Trophoblast cell (in vitro differentiated cells and primary cell): Measurements from ENCODE around the gene BRSK2.

ENCODE experiments used
- DNase-seq, 2 donors: peaks; one replicate each; pipeline ENCODE4 v3.0.0-alpha.2; 2016
- H2AFZ ChIP-seq: 2 replicates; pipeline ENCODE4 v1.6.1; 2013; ENCODE audit warnings: low read length, moderate library complexity, mild to moderate bottlenecking; ENCODE audit not compliant: insufficient read depth, poor library complexity
- H2AK5ac ChIP-seq: 2 replicates; pipeline ENCODE4 v1.6.1; 2013; ENCODE audit warnings: mild to moderate bottlenecking, low read length
- H2BK120ac ChIP-seq: 2 replicates; pipeline ENCODE4 v1.6.1; 2013; ENCODE audit warnings: low read length, mild to moderate bottlenecking, moderate library complexity; ENCODE audit not compliant: insufficient read depth, poor library complexity
- H2BK12ac ChIP-seq: 2 replicates; pipeline ENCODE4 v1.6.1; 2013; ENCODE audit warnings: mild to moderate bottlenecking, low read length, moderate library complexity
- H2BK5ac ChIP-seq: 2 replicates; pipeline ENCODE4 v1.6.1; 2013; ENCODE audit warnings: low read length, low read depth, moderate library complexity, mild to moderate bottlenecking; ENCODE audit not compliant: poor library complexity
- H3K14ac ChIP-seq: 2 replicates; pipeline ENCODE4 v1.6.1; 2013; ENCODE audit warnings: mild to moderate bottlenecking, low read length
- H3K18ac ChIP-seq: 2 replicates; pipeline ENCODE4 v1.6.1; 2013; ENCODE audit warnings: mild to moderate bottlenecking, low read length
- H3K23ac ChIP-seq: 2 replicates; pipeline ENCODE4 v1.6.1; 2013; ENCODE audit warnings: low read length
- H3K27ac ChIP-seq: 2 replicates; pipeline ENCODE4 v1.5.1; 2013; ENCODE audit warnings: low read depth, mild to moderate bottlenecking, inconsistent platforms, low read length, moderate library complexity
- H3K27me3 ChIP-seq: 2 replicates; pipeline ENCODE4 v1.6.1; 2013; ENCODE audit warnings: inconsistent platforms, mild to moderate bottlenecking, low read length, moderate library complexity; ENCODE audit not compliant: insufficient read depth
- H3K36me3 ChIP-seq, 2 experiments: 1 replicate in 1 of 2; 2 replicates in 1 of 2; pipeline ENCODE4 v1.6.1; 2013; ENCODE audit warnings: low read length in 2 of 2, mild to moderate bottlenecking in 2 of 2, moderate library complexity in 1 of 2; ENCODE audit not compliant: insufficient read depth in 2 of 2, control insufficient read depth in 1 of 2
- H3K4ac ChIP-seq: 2 replicates; pipeline ENCODE4 v1.6.1; 2013; ENCODE audit warnings: low read depth, mild to moderate bottlenecking, low read length, moderate library complexity
- H3K4me1 ChIP-seq, 2 experiments: 1 replicate in 1 of 2; 2 replicates in 1 of 2; pipeline ENCODE4 v1.6.1; 2013; ENCODE audit warnings: low read length in 2 of 2, mild to moderate bottlenecking in 2 of 2, moderate library complexity in 1 of 2; ENCODE audit not compliant: insufficient read depth in 2 of 2, control insufficient read depth in 1 of 2
- H3K4me2 ChIP-seq: 2 replicates; pipeline ENCODE4 v1.6.1; 2013; ENCODE audit warnings: inconsistent platforms, mild to moderate bottlenecking, low read length, moderate library complexity
- H3K4me3 ChIP-seq: 2 replicates; pipeline ENCODE4 v1.5.1; 2013; ENCODE audit warnings: mild to moderate bottlenecking, low read depth, low read length, inconsistent platforms
- H3K79me1 ChIP-seq: one replicate; pipeline ENCODE4 v1.6.1; 2013; ENCODE audit warnings: low read length
- H3K79me2 ChIP-seq: 2 replicates; pipeline ENCODE4 v1.6.1; 2013; ENCODE audit warnings: low read length, mild to moderate bottlenecking; ENCODE audit not compliant: control insufficient read depth, insufficient read depth, poor library complexity
- H3K9ac ChIP-seq: 2 replicates; pipeline ENCODE4 v1.6.1; 2013; ENCODE audit warnings: mild to moderate bottlenecking, low read length
- H3K9me3 ChIP-seq: 2 replicates; pipeline ENCODE4 v1.6.1; 2013; ENCODE audit warnings: low read depth, mild to moderate bottlenecking, control low read depth, inconsistent platforms, low read length; ENCODE audit not compliant: insufficient read depth
- H4K12ac ChIP-seq: 2 replicates; pipeline ENCODE4 v1.6.1; 2013; ENCODE audit warnings: low read depth, mild to moderate bottlenecking, low read length, moderate library complexity
- H4K8ac ChIP-seq: 2 replicates; pipeline ENCODE4 v1.6.1; 2013; ENCODE audit warnings: low read depth, mild to moderate bottlenecking, low read length, moderate library complexity
- H4K91ac ChIP-seq: one replicate; pipeline ENCODE4 v1.6.1; 2013; ENCODE audit warnings: low read depth, mild to moderate bottlenecking, low read length, moderate library complexity
- WGBS: extraction: QIAGEN DNeasy Blood & Tissue Kit; methylation state at CpG from one replicate; pipeline ENCODE4 v1.1.7; 2013; ENCODE audit warnings: missing lambda C conversion rate; ENCODE audit not compliant: insufficient read length, insufficient coverage; ENCODE audit errors: extremely low coverage; 5-methylcytosine and 5-hydroxymethylcytosine counted together

BRSK2 gene

GRCh38 chr11:1500466-1501420 is 111.0 kb downstream of the BRSK2 start:
- no peak overlapping the region for H3K4me2 ChIP-seq
- no peak overlapping the region for H4K91ac ChIP-seq
- H2BK12ac ChIP-seq = no peak overlapping the region
- no peak overlapping the region for H3K18ac ChIP-seq
- no peak overlapping the region for H4K12ac ChIP-seq
- H3K4ac ChIP-seq = no peak overlapping the region
- H2BK5ac ChIP-seq = no peak overlapping the region
- no CpG with 5 or more reads among the region's 28 CpGs for WGBS
- H3K9ac ChIP-seq = no peak overlapping the region
- H3K27ac ChIP-seq = no peak overlapping the region
- H3K36me3 ChIP-seq = peaks cover 0 to 5% of the 10 kb centered on the region in 2 experiments
- H3K23ac ChIP-seq = no peak overlapping the region
- no peak for DNase-seq
- no peak overlapping the region for H2BK120ac ChIP-seq
- no peaks in the 10 kb centered on the region for H3K79me1 ChIP-seq
- no peaks in the 10 kb centered on the region for H3K79me2 ChIP-seq
- H3K27me3 ChIP-seq = no peaks in the 10 kb centered on the region
- no peaks in the 10 kb centered on the region for H3K4me1 ChIP-seq
- peaks cover 9% of the 10 kb centered on the region for H3K9me3 ChIP-seq
- no peak overlapping the region for H2AK5ac ChIP-seq
- H3K14ac ChIP-seq = no peak overlapping the region
- H4K8ac ChIP-seq = no peak overlapping the region
- H3K4me3 ChIP-seq = no peak overlapping the region
- H2AFZ ChIP-seq = no peak overlapping the region

DNA sequence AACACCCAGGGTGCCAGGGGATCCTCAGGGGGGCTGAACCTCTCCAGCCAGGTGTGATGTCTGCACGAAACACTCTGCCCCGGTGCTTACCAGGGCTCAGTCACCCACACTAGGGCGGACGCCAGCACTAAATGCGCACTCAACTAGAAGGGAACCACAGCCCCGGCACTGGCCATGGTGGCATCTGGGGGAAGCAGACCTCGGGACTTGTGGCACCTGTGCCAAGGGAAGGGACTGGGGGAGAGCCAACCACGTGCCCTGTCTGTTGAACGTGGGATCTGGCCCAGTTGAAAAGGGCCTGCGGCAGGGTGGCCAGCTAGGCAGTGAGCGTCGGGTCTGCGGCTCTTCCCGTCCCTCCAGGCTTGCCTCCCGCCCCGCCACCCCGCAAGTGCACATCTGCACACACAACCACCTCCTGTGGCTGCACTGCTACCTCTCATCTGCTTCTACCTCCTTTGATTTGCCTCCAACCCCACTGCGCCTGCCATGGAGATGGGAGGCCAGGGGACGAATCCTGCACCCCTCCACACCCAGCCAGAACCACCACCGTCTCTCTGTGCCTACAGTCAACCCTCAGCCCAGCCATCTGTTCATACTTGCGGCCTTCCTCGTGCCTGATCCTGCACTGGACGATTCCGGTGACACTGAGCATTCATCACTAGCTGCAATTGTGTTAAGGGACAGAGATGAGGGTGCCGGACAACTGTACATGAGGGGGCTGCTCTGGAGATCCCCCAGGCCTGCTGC is 111.9 kb downstream of the BRSK2 start:
- H3K4me2 ChIP-seq = no peak overlapping the region
- H4K91ac ChIP-seq = no peak overlapping the region
- no peaks in the 10 kb centered on the region for H3K79me1 ChIP-seq
- H3K27ac ChIP-seq = no peak overlapping the region
- no peak overlapping the region for H3K18ac ChIP-seq
- no peak overlapping the region for H2AK5ac ChIP-seq
- no peak overlapping the region for H3K14ac ChIP-seq
- H3K4ac ChIP-seq = no peak overlapping the region
- H3K9me3 ChIP-seq = peaks cover 9% of the 10 kb centered on the region
- no peak overlapping the region for H2BK5ac ChIP-seq
- H4K8ac ChIP-seq = no peak overlapping the region
- H2BK120ac ChIP-seq = no peak overlapping the region
- no peak overlapping the region for H3K23ac ChIP-seq
- H3K27me3 ChIP-seq = no peaks in the 10 kb centered on the region
- no peak for DNase-seq
- H3K79me2 ChIP-seq = no peaks in the 10 kb centered on the region
- no peak overlapping the region for H3K4me3 ChIP-seq
- no peak overlapping the region for H4K12ac ChIP-seq
- no peaks in the 10 kb centered on the region for H3K4me1 ChIP-seq
- H3K36me3 ChIP-seq = peaks cover 0 to 5% of the 10 kb centered on the region in 2 experiments
- no peak overlapping the region for H2BK12ac ChIP-seq
- WGBS = no CpG with 5 or more reads among the region's 25 CpGs
- H3K9ac ChIP-seq = no peak overlapping the region
- H2AFZ ChIP-seq = no peak overlapping the region

DNA sequence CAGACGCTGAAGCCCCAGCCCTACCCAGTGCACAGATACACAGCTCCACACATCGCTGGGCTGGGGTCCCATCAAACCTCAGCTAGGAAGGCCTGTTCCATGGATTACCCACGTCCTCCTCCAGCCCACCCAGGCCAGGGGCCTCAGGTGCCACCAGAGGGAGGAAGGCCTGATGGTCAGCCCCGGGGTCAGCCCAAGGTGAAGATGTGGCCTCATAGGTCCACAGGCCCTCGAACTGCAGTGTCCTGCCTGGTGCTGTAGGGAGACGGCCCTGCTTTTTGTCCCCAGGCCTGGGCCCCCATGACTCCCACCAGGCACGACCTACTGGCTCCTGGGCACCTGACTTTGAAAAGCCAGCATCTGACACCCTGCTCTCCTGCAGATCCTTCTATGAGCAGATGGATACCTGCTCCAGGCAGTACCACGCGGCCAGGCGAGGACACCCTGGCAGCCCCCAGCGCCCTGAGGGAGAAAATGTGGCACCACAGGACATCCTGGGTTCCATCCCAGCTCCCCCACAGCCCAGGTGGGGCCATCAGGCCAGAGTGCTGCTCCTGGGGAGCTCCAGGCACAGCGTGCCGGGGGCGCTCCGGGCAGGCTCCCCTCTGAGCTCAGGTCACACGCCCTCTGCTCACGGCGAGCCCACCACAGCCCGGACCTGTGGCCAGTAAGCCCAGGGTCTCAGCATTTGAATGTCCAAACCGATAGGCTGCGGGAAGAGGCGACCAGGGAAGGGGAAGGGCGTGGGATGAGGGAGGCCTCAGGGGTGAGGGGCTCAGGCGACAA is 112.6 kb downstream of the BRSK2 start:
- H3K79me2 ChIP-seq = peaks cover 4% of the 10 kb centered on the region
- no peak overlapping the region for H2BK5ac ChIP-seq
- H4K8ac ChIP-seq = no peak overlapping the region
- H3K27me3 ChIP-seq = no peaks in the 10 kb centered on the region
- no peak overlapping the region for H3K4ac ChIP-seq
- H3K79me1 ChIP-seq = no peaks in the 10 kb centered on the region
- no peak overlapping the region for H3K14ac ChIP-seq
- no peak overlapping the region for H4K12ac ChIP-seq
- no peak overlapping the region for H2AK5ac ChIP-seq
- H3K4me3 ChIP-seq = no peak overlapping the region
- no peak overlapping the region for H3K4me2 ChIP-seq
- peaks cover 0 to 5% of the 10 kb centered on the region in 2 experiments for H3K36me3 ChIP-seq
- DNase-seq = no peak
- no peak overlapping the region for H2BK120ac ChIP-seq
- H2BK12ac ChIP-seq = no peak overlapping the region
- H3K18ac ChIP-seq = peak overlapping the region; percentile 27
- H3K9me3 ChIP-seq = peaks cover 9% of the 10 kb centered on the region
- H2AFZ ChIP-seq = no peak overlapping the region
- WGBS = no CpG with 5 or more reads among the region's 24 CpGs
- no peaks in the 10 kb centered on the region for H3K4me1 ChIP-seq
- no peak overlapping the region for H4K91ac ChIP-seq
- H3K27ac ChIP-seq = no peak overlapping the region
- no peak overlapping the region for H3K9ac ChIP-seq
- no peak overlapping the region for H3K23ac ChIP-seq

GRCh38 chr11:1502954-1503707 is 113.4 kb downstream of the BRSK2 start:
- Histone ChIP-seq H2BK12ac (no peak overlapping the region), H3K18ac (peak overlapping the region; percentile 27), H3K27ac (no peak overlapping the region), H3K4me1 (no peaks in the 10 kb centered on the region), H2AFZ (no peak overlapping the region), H4K12ac (no peak overlapping the region), H3K4me2 (no peak overlapping the region), H3K9ac (no peak overlapping the region), H3K4me3 (no peak overlapping the region), H3K23ac (no peak overlapping the region), H3K79me1 (no peaks in the 10 kb centered on the region), H2AK5ac (no peak overlapping the region), H3K9me3 (peaks cover 9% of the 10 kb centered on the region), H3K14ac (no peak overlapping the region), H4K91ac (no peak overlapping the region), H3K27me3 (no peaks in the 10 kb centered on the region), H3K4ac (no peak overlapping the region), H2BK120ac (no peak overlapping the region), H4K8ac (no peak overlapping the region), H3K79me2 (peaks cover 4% of the 10 kb centered on the region), H3K36me3 (peaks cover 0 to 5% of the 10 kb centered on the region in 2 experiments), H2BK5ac (no peak overlapping the region)
- WGBS = no CpG with 5 or more reads among the region's 20 CpGs
- DNase-seq = no peak
